HepG2 (cell line): Measurements from ENCODE around the gene ACSF3. TPM values are rescaled to one million over a fixed set of nuclear protein-coding genes. Genes with fewer than 3 reads are reported as not detected.

Experiments
- ATAC-seq: fragments of 200-7000 bp; cut with Tn5 transposase; 3 replicates; pipeline ENCODE4 v1.9.1; 2020; ENCODE audit warnings: mild to moderate bottlenecking, moderate library complexity
- BruUV-seq: library from RNA; stranded (reverse); fragments of 400-500 nt; replicated peaks from 2 replicates; lab custom pipeline; 2021; lab: Mats Ljungman, UMichigan
- CTCF ChIA-PET: fragments of 300-600 bp; formaldehyde crosslinking; extraction: SDS; loops from one replicate; lab custom pipeline; 2021; ENCODE audit warnings: low total read pairs, inconsistent platforms, low intra/inter-chr PET ratio; lab: Yijun Ruan, JAX
- POLR2A ChIA-PET: fragments of 350-600 bp; sonication (Branson Sonifier 250); formaldehyde crosslinking; loops from one replicate; lab custom pipeline; 2020; ENCODE audit warnings: antibody characterized with exemption, inconsistent platforms; lab: Yijun Ruan, JAX
- DNase-seq: peaks from one replicate; pipeline ENCODE4 v3.0.0-alpha.2; 2015; ENCODE audit warnings: low spot score
- FAIRE-seq: peaks from 3 replicates; lab custom pipeline; 2011; peaks lifted over from hg19 to GRCh38; lab: Jason Lieb, UNC
- H2AFZ ChIP-seq: one replicate; pipeline ENCODE4 v1.6.1; 2011; ENCODE audit warnings: low read length, inconsistent platforms
- H3K27ac ChIP-seq: fragments of 300-600 bp; 3 replicates; pipeline ENCODE4 v1.8.0; 2011; ENCODE audit warnings: mixed run types, mild to moderate bottlenecking, mixed read lengths, low read length, inconsistent platforms; ENCODE audit not compliant: insufficient read depth; ENCODE audit errors: extremely low read length
- H3K27me3 ChIP-seq, 2 experiments: fragments of 200-600 bp in 1 of 2; 2 replicates in 1 of 2; 3 replicates in 1 of 2; pipeline versions ENCODE4 v1.6.0 to v1.8.0; 2011; ENCODE audit warnings: low read length in 2 of 2, mild to moderate bottlenecking in 2 of 2, moderate library complexity in 2 of 2, inconsistent platforms in 1 of 2; ENCODE audit not compliant: insufficient read depth in 2 of 2, control insufficient read depth in 1 of 2
- H3K36me3 ChIP-seq, 2 experiments: fragments of 200-600 bp in 1 of 2; replicated peaks in 1 of 2; 2 replicates in 1 of 2; 3 replicates in 1 of 2; pipeline versions ENCODE4 v1.5.1 to v1.8.0; 2011; ENCODE audit warnings: low read length in 2 of 2, inconsistent platforms in 1 of 2; ENCODE audit not compliant: insufficient read depth in 2 of 2, control insufficient read depth in 1 of 2
- H3K4me1 ChIP-seq: 2 replicates; pipeline ENCODE4 v1.5.1; 2012; ENCODE audit warnings: low read length, inconsistent platforms; ENCODE audit not compliant: insufficient read depth
- H3K4me2 ChIP-seq: 2 replicates; pipeline ENCODE4 v1.6.0; 2011; ENCODE audit warnings: low read depth, low read length, inconsistent platforms
- H3K4me3 ChIP-seq, 3 experiments: fragments of 200-600 bp in 1 of 3; sonication (generic), shearing (Covaris generic) in 1 of 3; replicated peaks in 1 of 3; 2 replicates each; pipeline ENCODE4 v1.5.1; 2011 to 2016; ENCODE audit warnings: low read length in 3 of 3, inconsistent platforms in 2 of 3, low read depth in 2 of 3, mild to moderate bottlenecking in 2 of 3, control low read depth in 1 of 3, mixed read lengths in 1 of 3; ENCODE audit not compliant: insufficient read depth in 1 of 3
- H3K79me2 ChIP-seq: one replicate; pipeline ENCODE4 v1.6.1; 2011; ENCODE audit warnings: low read length, inconsistent platforms; ENCODE audit not compliant: insufficient read depth
- H3K9ac ChIP-seq: 2 replicates; pipeline ENCODE4 v1.6.0; 2011; ENCODE audit warnings: mild to moderate bottlenecking, low read depth, low read length, inconsistent platforms; ENCODE audit not compliant: insufficient read depth
- H3K9me3 ChIP-seq: 2 replicates; pipeline ENCODE4 v1.5.1; 2012; ENCODE audit warnings: mild to moderate bottlenecking, low read length
- H4K20me1 ChIP-seq: 2 replicates; pipeline ENCODE4 v1.6.0; 2011; ENCODE audit warnings: inconsistent platforms, mild to moderate bottlenecking, low read length, moderate library complexity; ENCODE audit not compliant: insufficient read depth
- CEBPB ChIP-seq: IDR thresholded peaks from 2 replicates; pipeline ENCODE4 v1.6.1; 2011; ENCODE audit warnings: low read depth, low read length, improper control_type of control experiment, borderline replicate concordance
- CEBPG ChIP-seq: IDR thresholded peaks from 2 replicates; pipeline ENCODE4 v1.6.1; 2016
- HNF4A ChIP-seq: sonication (generic); formaldehyde crosslinking; IDR thresholded peaks from 2 replicates; pipeline ENCODE4 v1.4.0; 2020; ENCODE audit warnings: missing genetic modification reagents
- ZFP82 ChIP-seq: sonication (generic); formaldehyde crosslinking; IDR thresholded peaks from 2 replicates; pipeline ENCODE4 v1.5.1; 2020; ENCODE audit warnings: mild to moderate bottlenecking, missing genetic modification reagents, borderline replicate concordance
- ZNF121 ChIP-seq: sonication (generic); formaldehyde crosslinking; IDR thresholded peaks from 2 replicates; pipeline ENCODE4 v1.5.0; 2020; ENCODE audit warnings: mild to moderate bottlenecking, missing genetic modification reagents
- ZNF703 ChIP-seq: sonication (generic); formaldehyde crosslinking; IDR thresholded peaks from 2 replicates; pipeline ENCODE4 v1.5.1; 2020; ENCODE audit warnings: missing genetic modification reagents, mild to moderate bottlenecking, moderate library complexity, borderline replicate concordance
- whole genome bisulfite sequencing: methylation state at CpG from one replicate; pipeline ENCODE4 v1.1.6; 2017; ENCODE audit warnings: low lambda C conversion rate; 5-methylcytosine and 5-hydroxymethylcytosine counted together
- in situ Hi-C: cut with HindIII; loops from 2 replicates; pipeline ENCODE4 v1.10.0; 2017; ENCODE audit warnings: low pct_unique_long_range_greater_than_20kb; ENCODE audit not compliant: extremely low pct_ligation_motif_present
- intact Hi-C: fragments of 100-400 bp; cut with micrococcal nuclease; formaldehyde crosslinking; loops from one replicate; pipeline ENCODE4 v1.10.0; 2022; ENCODE audit not compliant: unreplicated experiment
- polyA plus RNA-seq, 8 experiments: library from polyadenylated mRNA; depleted of rRNA in 3 of 8; stranded (reverse) in 7 of 8; unstranded in 1 of 8; fragments of >200 nt; fragmentation: Illumina TruSeq in 4 of 8; extraction: Trizol in 4 of 8; gene quantifications; 2 replicates each; pipeline versions ENCODE4 v1.2.1 to v1.2.3, GENCODE V29; 2011 to 2016; ENCODE audit warnings: low read depth in 4 of 8, missing spikeins in 1 of 8, mixed read lengths in 1 of 8; ENCODE audit not compliant: insufficient read depth in 1 of 8
- total RNA-seq, 5 experiments: library from RNA; depleted of rRNA; stranded (reverse); fragments of >200 nt; fragmentation: Illumina TruSeq; extraction: Trizol; gene quantifications; 2 replicates each; pipeline ENCODE4 v1.2.3, GENCODE V29; 2016; ENCODE audit warnings: low read depth in 1 of 5
- TF ChIP-seq, protein P1 (sequence below): sonication (generic); formaldehyde crosslinking; IDR thresholded peaks from 2 replicates; pipeline ENCODE4 v1.4.0; 2020; ENCODE audit warnings: missing genetic modification reagents
- TF ChIP-seq, protein P2 (sequence below): sonication (generic); formaldehyde crosslinking; IDR thresholded peaks from 2 replicates; pipeline ENCODE4 v1.4.0; 2020; ENCODE audit warnings: missing genetic modification reagents, mild to moderate bottlenecking, borderline replicate concordance

ACSF3 gene
- total and polyA plus RNA-seq, 2 of the 13 experiments (the other 11 are each of a cell fraction or from before 2014, with no cell fraction given): 14.9 to 30.6 TPM

- 69% methylated on average over 10 of the region's 11 CpGs for WGBS
- BruUV-seq: no TSS peak
- ATAC-seq (no peak), FAIRE-seq (no peak), DNase-seq (no peak)
- TF ChIP-seq ZNF121 (peak; percentile 90), ZFP82 (no peak), ZNF703 (no peak), HNF4A (CRISPR knock-in tag) (peak; percentile 27; the same call in 1 of the 2 replicates), CEBPG (peak; percentile 60), CEBPB (peak; percentile 37; the same call in 1 of the 2 replicates)
- TF ChIP-seq, protein P1, sequence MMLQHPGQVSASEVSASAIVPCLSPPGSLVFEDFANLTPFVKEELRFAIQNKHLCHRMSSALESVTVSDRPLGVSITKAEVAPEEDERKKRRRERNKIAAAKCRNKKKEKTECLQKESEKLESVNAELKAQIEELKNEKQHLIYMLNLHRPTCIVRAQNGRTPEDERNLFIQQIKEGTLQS (CRISPR knock-in tag): peak; percentile 18; the same call in 1 of the 2 replicates
- TF ChIP-seq, protein P2, sequence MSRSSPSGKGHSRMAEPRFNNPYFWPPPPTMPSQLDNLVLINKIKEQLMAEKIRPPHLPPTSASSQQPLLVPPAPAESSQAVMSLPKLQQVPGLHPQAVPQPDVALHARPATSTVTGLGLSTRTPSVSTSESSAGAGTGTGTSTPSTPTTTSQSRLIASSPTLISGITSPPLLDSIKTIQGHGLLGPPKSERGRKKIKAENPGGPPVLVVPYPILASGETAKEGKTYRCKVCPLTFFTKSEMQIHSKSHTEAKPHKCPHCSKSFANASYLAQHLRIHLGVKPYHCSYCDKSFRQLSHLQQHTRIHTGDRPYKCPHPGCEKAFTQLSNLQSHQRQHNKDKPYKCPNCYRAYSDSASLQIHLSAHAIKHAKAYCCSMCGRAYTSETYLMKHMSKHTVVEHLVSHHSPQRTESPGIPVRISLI (CRISPR knock-in tag): 0 out of 2 replicates have a peak, but pooled peaks have one; percentile 45
- ChIA-PET CTCF (no interaction called here), POLR2A (no interaction called here)
- no peak overlapping the region for H3K27ac ChIP-seq
- no peaks in the 10 kb centered on the region for H3K9me3 ChIP-seq
- H3K9ac ChIP-seq: no peak overlapping the region
- no peak overlapping the region for H3K4me3 ChIP-seq
- H4K20me1 ChIP-seq: peaks cover 12% of the 10 kb centered on the region; the same call in 1 of the 2 replicates
- intact Hi-C loops: no loop called here
- peaks cover 33 to 48% of the 10 kb centered on the region in 2 experiments for H3K36me3 ChIP-seq
- H3K27me3 ChIP-seq: no peaks in the 10 kb centered on the region
- peaks cover 30% of the 10 kb centered on the region for H3K79me2 ChIP-seq
- in situ Hi-C loops: no loop called here
- H3K4me2 ChIP-seq: no peak overlapping the region
- no peak overlapping the region for H2AFZ ChIP-seq
- peaks cover 56% of the 10 kb centered on the region for H3K4me1 ChIP-seq
Measured at GRCh38 chr16:89099905-89100304, 6.3 kb downstream of the ACSF3 start.
